WTC11 (cell line): ENCODE measurements around the gene CARD6. TPM values are rescaled to one million over a fixed set of nuclear protein-coding genes. Genes with fewer than 3 reads are reported as not detected.

ENCODE experiments used
- ATAC-seq: fragments of 200-7000 bp; cut with Tn5 transposase; 2 replicates; pipeline ENCODE4 v1.10.0; 2021; ENCODE audit warnings: mild to moderate bottlenecking, moderate library complexity
- CTCF ChIA-PET: fragments of 300-600 bp; sonication (Branson Sonifier 250); formaldehyde crosslinking; loops from one replicate; lab custom pipeline; 2021; ENCODE audit warnings: antibody characterized with exemption; lab: Charles Lee
- POLR2A ChIA-PET: fragments of 350-600 bp; sonication (Branson Sonifier 250); formaldehyde crosslinking; loops from one replicate; lab custom pipeline; 2021; ENCODE audit warnings: antibody characterized with exemption; lab: Charles Lee
- DNase-seq: peaks from one replicate; pipeline ENCODE4 v3.0.0; 2021; ENCODE audit warnings: low spot score
- H3K27ac Mint-ChIP-seq: 2 replicates; pipeline ENCODE4 v1.8.0; 2021; ENCODE audit warnings: mixed read lengths
- H3K27me3 Mint-ChIP-seq: 2 replicates; pipeline ENCODE4 v1.8.0; 2021; ENCODE audit warnings: low read depth, mild to moderate bottlenecking, moderate library complexity, mixed read lengths
- H3K36me3 Mint-ChIP-seq: 2 replicates; pipeline ENCODE4 v1.8.0; 2021; ENCODE audit warnings: mixed read lengths
- H3K4me1 Mint-ChIP-seq: 2 replicates; pipeline ENCODE4 v1.8.0; 2022; ENCODE audit warnings: mixed read lengths
- H3K4me3 Mint-ChIP-seq: 2 replicates; pipeline ENCODE4 v1.8.0; 2021; ENCODE audit warnings: mild to moderate bottlenecking, moderate library complexity, mixed read lengths
- H3K9me3 Mint-ChIP-seq: 2 replicates; pipeline ENCODE4 v1.8.0; 2021; ENCODE audit warnings: mixed read lengths
- CREB1 ChIP-seq: sonication (generic); formaldehyde crosslinking; IDR thresholded peaks from 2 replicates; pipeline ENCODE4 v1.8.0; 2023; ENCODE audit warnings: mild to moderate bottlenecking, missing genetic modification reagents
- ESRRA ChIP-seq: sonication (generic); formaldehyde crosslinking; IDR thresholded peaks from 2 replicates; pipeline ENCODE4 v1.8.1; 2022; ENCODE audit warnings: mild to moderate bottlenecking, missing genetic modification reagents, borderline replicate concordance
- FOXP1 ChIP-seq: sonication (generic); formaldehyde crosslinking; IDR thresholded peaks from 2 replicates; pipeline ENCODE4 v1.8.0; 2022; ENCODE audit warnings: missing genetic modification reagents, mild to moderate bottlenecking, moderate library complexity, borderline replicate concordance
- JUN ChIP-seq: sonication (generic); formaldehyde crosslinking; IDR thresholded peaks from 2 replicates; pipeline ENCODE4 v1.8.0; 2023; ENCODE audit warnings: mild to moderate bottlenecking, missing genetic modification reagents
- KAT7 ChIP-seq: sonication (generic); formaldehyde crosslinking; IDR thresholded peaks from 2 replicates; pipeline ENCODE4 v1.8.1; 2023; ENCODE audit warnings: missing genetic modification reagents, mild to moderate bottlenecking, borderline replicate concordance
- NFATC4 ChIP-seq: fragments of 250-450 bp; sonication (Bioruptor Pico); IDR thresholded peaks from 2 replicates; pipeline ENCODE4 v1.9.0; 2021; ENCODE audit warnings: mild to moderate bottlenecking
- OVOL2 ChIP-seq: fragments of 250-450 bp; sonication (Bioruptor Pico); IDR thresholded peaks from 2 replicates; pipeline ENCODE4 v1.9.0; 2021; ENCODE audit warnings: mild to moderate bottlenecking, borderline replicate concordance
- PRRX2 ChIP-seq: fragments of 250-450 bp; sonication (Bioruptor Pico); IDR thresholded peaks from 2 replicates; pipeline ENCODE4 v1.8.0; 2021; ENCODE audit warnings: mild to moderate bottlenecking
- RORB ChIP-seq: fragments of 250-450 bp; sonication (Bioruptor Pico); IDR thresholded peaks from 2 replicates; pipeline ENCODE4 v1.9.0; 2021; ENCODE audit warnings: mild to moderate bottlenecking
- SOX15 ChIP-seq: fragments of 250-450 bp; sonication (Bioruptor Pico); IDR thresholded peaks from 2 replicates; pipeline ENCODE4 v1.9.0; 2021; ENCODE audit warnings: mild to moderate bottlenecking
- TEAD4 ChIP-seq: sonication (generic); formaldehyde crosslinking; IDR thresholded peaks from 2 replicates; pipeline ENCODE4 v1.8.0; 2022; ENCODE audit warnings: mild to moderate bottlenecking, missing genetic modification reagents
- ZBTB21 ChIP-seq: sonication (generic); formaldehyde crosslinking; IDR thresholded peaks from 2 replicates; pipeline ENCODE4 v1.8.1; 2023; ENCODE audit warnings: mild to moderate bottlenecking, missing genetic modification reagents, borderline replicate concordance
- ZNF219 ChIP-seq: sonication (generic); formaldehyde crosslinking; IDR thresholded peaks from 2 replicates; pipeline ENCODE4 v1.8.0; 2023; ENCODE audit warnings: missing genetic modification reagents, mild to moderate bottlenecking, borderline replicate concordance
- ZNF423 ChIP-seq: fragments of 250-450 bp; sonication (Bioruptor Pico); IDR thresholded peaks from 2 replicates; pipeline ENCODE4 v2.1.2; 2022; ENCODE audit warnings: mild to moderate bottlenecking, moderate library complexity
- total RNA-seq: library from RNA; stranded (reverse); gene quantifications from 3 replicates; pipeline ENCODE4 v1.2.3, GENCODE V29; 2021
- TF ChIP-seq, protein P1 (sequence below): sonication (generic); formaldehyde crosslinking; IDR thresholded peaks from 2 replicates; pipeline ENCODE4 v1.8.0; 2022; ENCODE audit warnings: mild to moderate bottlenecking, missing genetic modification reagents
- TF ChIP-seq, protein P2 (sequence below): sonication (generic); formaldehyde crosslinking; IDR thresholded peaks from 2 replicates; pipeline ENCODE4 v1.8.1; 2023; ENCODE audit warnings: mild to moderate bottlenecking, missing genetic modification reagents
- TF ChIP-seq, protein P3 (sequence below): sonication (generic); formaldehyde crosslinking; IDR thresholded peaks from 2 replicates; pipeline ENCODE4 v1.8.1; 2023; ENCODE audit warnings: mild to moderate bottlenecking, moderate library complexity, missing genetic modification reagents
- TF ChIP-seq, protein P4 (sequence below): sonication (generic); formaldehyde crosslinking; IDR thresholded peaks from 2 replicates; pipeline ENCODE4 v1.8.1; 2022; ENCODE audit warnings: low read depth, missing genetic modification reagents, borderline replicate concordance
- TF ChIP-seq, protein P5 (sequence below): fragments of 250-450 bp; sonication (Bioruptor Pico); IDR thresholded peaks from 2 replicates; pipeline ENCODE4 v1.9.0; 2021; ENCODE audit warnings: mild to moderate bottlenecking, borderline replicate concordance
- TF ChIP-seq, protein P6 (sequence below): sonication (generic); formaldehyde crosslinking; IDR thresholded peaks from 2 replicates; pipeline ENCODE4 v1.8.0; 2022; ENCODE audit warnings: mild to moderate bottlenecking, missing genetic modification reagents
- TF ChIP-seq, protein P7 (sequence below): sonication (generic); formaldehyde crosslinking; IDR thresholded peaks from 2 replicates; pipeline ENCODE4 v1.8.0; 2023; ENCODE audit warnings: mild to moderate bottlenecking, missing genetic modification reagents

Gene CARD6
- total RNA-seq, 1 experiment from 2014 or later, result 0.24 TPM

DNA sequence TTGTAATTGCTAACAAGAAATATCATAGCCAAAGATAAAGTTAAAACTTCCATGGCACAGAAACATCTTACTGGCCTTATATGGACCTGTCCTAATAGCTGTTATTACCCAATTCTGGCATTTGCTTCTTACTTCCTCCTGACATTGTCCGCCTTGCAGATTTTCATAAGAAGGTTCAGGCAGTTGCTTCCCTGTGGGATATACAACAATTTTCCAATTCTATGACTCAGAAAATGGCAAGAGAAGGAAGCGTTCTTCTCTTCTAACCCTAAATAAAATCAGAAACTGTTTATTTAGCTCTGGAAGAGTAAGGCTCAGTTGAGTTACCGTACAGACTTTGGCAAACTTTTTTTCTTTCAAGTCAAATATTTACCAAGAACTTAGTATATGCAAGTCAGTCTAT lies 44.7 kb upstream of the CARD6 start (continued):
- no peak for TF ChIP-seq TEAD4 (CRISPR knock-in tag)
- TF ChIP-seq NFATC4 (CRISPR knock-in tag), result no peak
- TF ChIP-seq, protein P1, sequence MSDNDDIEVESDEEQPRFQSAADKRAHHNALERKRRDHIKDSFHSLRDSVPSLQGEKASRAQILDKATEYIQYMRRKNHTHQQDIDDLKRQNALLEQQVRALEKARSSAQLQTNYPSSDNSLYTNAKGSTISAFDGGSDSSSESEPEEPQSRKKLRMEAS (CRISPR knock-in tag), result no peak

DNA sequence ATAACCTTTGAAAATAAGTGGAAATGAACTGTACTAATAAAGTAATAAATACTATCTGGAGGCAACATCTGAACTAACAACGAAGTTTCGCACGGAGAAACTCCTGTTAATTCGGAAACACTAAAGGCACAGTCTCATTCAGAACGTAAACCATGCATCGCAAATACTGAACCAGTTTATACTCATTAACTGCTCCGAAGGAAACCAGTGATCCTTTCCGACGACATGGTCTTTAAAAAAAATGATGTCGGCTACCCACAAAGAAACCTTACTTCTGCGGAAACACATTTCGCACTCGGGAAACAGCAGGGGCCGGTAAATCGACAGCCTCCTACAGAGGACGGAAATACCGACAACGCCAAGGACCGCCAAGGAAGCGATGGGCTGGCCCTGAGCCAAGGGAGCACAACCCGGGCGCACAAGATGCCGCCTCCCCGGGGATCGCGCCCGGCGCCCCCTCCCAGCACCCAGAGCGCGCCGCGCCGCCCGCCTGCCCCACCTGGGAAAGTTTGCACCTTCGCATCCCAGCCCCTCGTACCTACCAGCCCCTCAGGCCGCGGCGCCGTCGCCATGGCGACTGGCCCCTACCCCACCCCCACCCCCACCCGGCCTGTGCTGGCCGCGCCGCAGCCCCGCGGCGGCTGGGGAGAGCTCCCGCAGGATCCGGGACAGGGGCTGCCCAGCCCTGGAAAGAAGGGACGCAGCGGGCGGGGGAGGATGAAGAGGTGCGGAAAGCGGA lies 43.7 kb upstream of the CARD6 start:
- Mint-ChIP-seq H3K27ac (peak overlapping the region; percentile 91), H3K36me3 (peaks cover 7% of the 10 kb centered on the region), H3K27me3 (no peaks in the 10 kb centered on the region; the same call in 1 of the 2 replicates), H3K9me3 (no peaks in the 10 kb centered on the region), H3K4me1 (peaks cover 52% of the 10 kb centered on the region), H3K4me3 (peak overlapping the region; percentile 86)
- ChIA-PET POLR2A (interaction anchor here (0.5 to 2.0 kb wide), 3 partner anchors 11 to 97 kb away, joined by 5 to 9 read pairs (median 7); no protein-coding TSS in a partner anchor), CTCF (interaction anchor here (0.6 to 2.0 kb wide), 4 partner anchors 26 to 107 kb away, joined by 3 to 13 read pairs (median 5); no protein-coding TSS in a partner anchor)
- ATAC-seq, result peak; percentile 71
- peak; percentile 73 for DNase-seq
- TF ChIP-seq RORB, result no peak
- TF ChIP-seq OVOL2 (CRISPR knock-in tag), result no peak
- TF ChIP-seq, protein P2, sequence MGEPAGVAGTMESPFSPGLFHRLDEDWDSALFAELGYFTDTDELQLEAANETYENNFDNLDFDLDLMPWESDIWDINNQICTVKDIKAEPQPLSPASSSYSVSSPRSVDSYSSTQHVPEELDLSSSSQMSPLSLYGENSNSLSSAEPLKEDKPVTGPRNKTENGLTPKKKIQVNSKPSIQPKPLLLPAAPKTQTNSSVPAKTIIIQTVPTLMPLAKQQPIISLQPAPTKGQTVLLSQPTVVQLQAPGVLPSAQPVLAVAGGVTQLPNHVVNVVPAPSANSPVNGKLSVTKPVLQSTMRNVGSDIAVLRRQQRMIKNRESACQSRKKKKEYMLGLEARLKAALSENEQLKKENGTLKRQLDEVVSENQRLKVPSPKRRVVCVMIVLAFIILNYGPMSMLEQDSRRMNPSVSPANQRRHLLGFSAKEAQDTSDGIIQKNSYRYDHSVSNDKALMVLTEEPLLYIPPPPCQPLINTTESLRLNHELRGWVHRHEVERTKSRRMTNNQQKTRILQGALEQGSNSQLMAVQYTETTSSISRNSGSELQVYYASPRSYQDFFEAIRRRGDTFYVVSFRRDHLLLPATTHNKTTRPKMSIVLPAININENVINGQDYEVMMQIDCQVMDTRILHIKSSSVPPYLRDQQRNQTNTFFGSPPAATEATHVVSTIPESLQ (CRISPR knock-in tag), result no peak
- TF ChIP-seq ZNF219 (CRISPR knock-in tag), result no peak
- no peak for TF ChIP-seq KAT7 (CRISPR knock-in tag)
- TF ChIP-seq ZBTB21 (CRISPR knock-in tag), result no peak
- no peak for TF ChIP-seq ESRRA
- TF ChIP-seq, protein P3, sequence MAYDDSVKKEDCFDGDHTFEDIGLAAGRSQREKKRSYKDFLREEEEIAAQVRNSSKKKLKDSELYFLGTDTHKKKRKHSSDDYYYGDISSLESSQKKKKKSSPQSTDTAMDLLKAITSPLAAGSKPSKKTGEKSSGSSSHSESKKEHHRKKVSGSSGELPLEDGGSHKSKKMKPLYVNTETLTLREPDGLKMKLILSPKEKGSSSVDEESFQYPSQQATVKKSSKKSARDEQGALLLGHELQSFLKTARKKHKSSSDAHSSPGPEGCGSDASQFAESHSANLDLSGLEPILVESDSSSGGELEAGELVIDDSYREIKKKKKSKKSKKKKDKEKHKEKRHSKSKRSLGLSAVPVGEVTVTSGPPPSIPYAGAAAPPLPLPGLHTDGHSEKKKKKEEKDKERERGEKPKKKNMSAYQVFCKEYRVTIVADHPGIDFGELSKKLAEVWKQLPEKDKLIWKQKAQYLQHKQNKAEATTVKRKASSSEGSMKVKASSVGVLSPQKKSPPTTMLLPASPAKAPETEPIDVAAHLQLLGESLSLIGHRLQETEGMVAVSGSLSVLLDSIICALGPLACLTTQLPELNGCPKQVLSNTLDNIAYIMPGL, result peak; percentile 50
- no peak for TF ChIP-seq SOX15 (CRISPR knock-in tag)
- TF ChIP-seq, protein P1 (CRISPR knock-in tag), result peak; percentile 42
- TF ChIP-seq JUN (CRISPR knock-in tag), result 0 out of 2 replicates have a peak, but pooled peaks have one; percentile 43
- TF ChIP-seq, protein P4, sequence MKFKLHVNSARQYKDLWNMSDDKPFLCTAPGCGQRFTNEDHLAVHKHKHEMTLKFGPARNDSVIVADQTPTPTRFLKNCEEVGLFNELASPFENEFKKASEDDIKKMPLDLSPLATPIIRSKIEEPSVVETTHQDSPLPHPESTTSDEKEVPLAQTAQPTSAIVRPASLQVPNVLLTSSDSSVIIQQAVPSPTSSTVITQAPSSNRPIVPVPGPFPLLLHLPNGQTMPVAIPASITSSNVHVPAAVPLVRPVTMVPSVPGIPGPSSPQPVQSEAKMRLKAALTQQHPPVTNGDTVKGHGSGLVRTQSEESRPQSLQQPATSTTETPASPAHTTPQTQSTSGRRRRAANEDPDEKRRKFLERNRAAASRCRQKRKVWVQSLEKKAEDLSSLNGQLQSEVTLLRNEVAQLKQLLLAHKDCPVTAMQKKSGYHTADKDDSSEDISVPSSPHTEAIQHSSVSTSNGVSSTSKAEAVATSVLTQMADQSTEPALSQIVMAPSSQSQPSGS (CRISPR knock-in tag), result no peak
- no peak for TF ChIP-seq CREB1 (CRISPR knock-in tag)
- 0 out of 2 replicates have a peak, but pooled peaks have one; percentile 32 for TF ChIP-seq FOXP1 (CRISPR knock-in tag)
- TF ChIP-seq, protein P5, sequence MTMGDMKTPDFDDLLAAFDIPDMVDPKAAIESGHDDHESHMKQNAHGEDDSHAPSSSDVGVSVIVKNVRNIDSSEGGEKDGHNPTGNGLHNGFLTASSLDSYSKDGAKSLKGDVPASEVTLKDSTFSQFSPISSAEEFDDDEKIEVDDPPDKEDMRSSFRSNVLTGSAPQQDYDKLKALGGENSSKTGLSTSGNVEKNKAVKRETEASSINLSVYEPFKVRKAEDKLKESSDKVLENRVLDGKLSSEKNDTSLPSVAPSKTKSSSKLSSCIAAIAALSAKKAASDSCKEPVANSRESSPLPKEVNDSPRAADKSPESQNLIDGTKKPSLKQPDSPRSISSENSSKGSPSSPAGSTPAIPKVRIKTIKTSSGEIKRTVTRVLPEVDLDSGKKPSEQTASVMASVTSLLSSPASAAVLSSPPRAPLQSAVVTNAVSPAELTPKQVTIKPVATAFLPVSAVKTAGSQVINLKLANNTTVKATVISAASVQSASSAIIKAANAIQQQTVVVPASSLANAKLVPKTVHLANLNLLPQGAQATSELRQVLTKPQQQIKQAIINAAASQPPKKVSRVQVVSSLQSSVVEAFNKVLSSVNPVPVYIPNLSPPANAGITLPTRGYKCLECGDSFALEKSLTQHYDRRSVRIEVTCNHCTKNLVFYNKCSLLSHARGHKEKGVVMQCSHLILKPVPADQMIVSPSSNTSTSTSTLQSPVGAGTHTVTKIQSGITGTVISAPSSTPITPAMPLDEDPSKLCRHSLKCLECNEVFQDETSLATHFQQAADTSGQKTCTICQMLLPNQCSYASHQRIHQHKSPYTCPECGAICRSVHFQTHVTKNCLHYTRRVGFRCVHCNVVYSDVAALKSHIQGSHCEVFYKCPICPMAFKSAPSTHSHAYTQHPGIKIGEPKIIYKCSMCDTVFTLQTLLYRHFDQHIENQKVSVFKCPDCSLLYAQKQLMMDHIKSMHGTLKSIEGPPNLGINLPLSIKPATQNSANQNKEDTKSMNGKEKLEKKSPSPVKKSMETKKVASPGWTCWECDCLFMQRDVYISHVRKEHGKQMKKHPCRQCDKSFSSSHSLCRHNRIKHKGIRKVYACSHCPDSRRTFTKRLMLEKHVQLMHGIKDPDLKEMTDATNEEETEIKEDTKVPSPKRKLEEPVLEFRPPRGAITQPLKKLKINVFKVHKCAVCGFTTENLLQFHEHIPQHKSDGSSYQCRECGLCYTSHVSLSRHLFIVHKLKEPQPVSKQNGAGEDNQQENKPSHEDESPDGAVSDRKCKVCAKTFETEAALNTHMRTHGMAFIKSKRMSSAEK (CRISPR knock-in tag), result no peak
- no peak for TF ChIP-seq PRRX2 (CRISPR knock-in tag)
- TF ChIP-seq, protein P6, sequence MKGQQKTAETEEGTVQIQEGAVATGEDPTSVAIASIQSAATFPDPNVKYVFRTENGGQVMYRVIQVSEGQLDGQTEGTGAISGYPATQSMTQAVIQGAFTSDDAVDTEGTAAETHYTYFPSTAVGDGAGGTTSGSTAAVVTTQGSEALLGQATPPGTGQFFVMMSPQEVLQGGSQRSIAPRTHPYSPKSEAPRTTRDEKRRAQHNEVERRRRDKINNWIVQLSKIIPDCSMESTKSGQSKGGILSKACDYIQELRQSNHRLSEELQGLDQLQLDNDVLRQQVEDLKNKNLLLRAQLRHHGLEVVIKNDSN, result peak; percentile 17; the same call in 1 of the 2 replicates
- TF ChIP-seq, protein P7, sequence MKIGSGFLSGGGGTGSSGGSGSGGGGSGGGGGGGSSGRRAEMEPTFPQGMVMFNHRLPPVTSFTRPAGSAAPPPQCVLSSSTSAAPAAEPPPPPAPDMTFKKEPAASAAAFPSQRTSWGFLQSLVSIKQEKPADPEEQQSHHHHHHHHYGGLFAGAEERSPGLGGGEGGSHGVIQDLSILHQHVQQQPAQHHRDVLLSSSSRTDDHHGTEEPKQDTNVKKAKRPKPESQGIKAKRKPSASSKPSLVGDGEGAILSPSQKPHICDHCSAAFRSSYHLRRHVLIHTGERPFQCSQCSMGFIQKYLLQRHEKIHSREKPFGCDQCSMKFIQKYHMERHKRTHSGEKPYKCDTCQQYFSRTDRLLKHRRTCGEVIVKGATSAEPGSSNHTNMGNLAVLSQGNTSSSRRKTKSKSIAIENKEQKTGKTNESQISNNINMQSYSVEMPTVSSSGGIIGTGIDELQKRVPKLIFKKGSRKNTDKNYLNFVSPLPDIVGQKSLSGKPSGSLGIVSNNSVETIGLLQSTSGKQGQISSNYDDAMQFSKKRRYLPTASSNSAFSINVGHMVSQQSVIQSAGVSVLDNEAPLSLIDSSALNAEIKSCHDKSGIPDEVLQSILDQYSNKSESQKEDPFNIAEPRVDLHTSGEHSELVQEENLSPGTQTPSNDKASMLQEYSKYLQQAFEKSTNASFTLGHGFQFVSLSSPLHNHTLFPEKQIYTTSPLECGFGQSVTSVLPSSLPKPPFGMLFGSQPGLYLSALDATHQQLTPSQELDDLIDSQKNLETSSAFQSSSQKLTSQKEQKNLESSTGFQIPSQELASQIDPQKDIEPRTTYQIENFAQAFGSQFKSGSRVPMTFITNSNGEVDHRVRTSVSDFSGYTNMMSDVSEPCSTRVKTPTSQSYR (CRISPR knock-in tag), result peak; percentile 41; the same call in 1 of the 2 replicates
- TF ChIP-seq ZNF423, result peak; percentile 42; the same call in 1 of the 2 replicates
